Spleen (tissue), 7 donors: Measurements from ENCODE around the gene HTR3B.

Experiments used
- POLR2A ChIP-seq, 3 donors: fragments of 450-650 bp; IDR thresholded peaks; one replicate each; pipeline ENCODE4 v1.5.1; 2017; ENCODE audit warnings: antibody characterized with exemption in 3 of 3, mild to moderate bottlenecking in 1 of 3
- POLR2AphosphoS5 ChIP-seq, 3 donors: sonication (generic); formaldehyde crosslinking; IDR thresholded peaks; one replicate each; pipeline ENCODE4 v1.5.1; 2017; ENCODE audit warnings: antibody characterized with exemption in 3 of 3
- TF ChIP-seq, protein P1 (sequence below), 11 experiments: fragments of 200-600 bp in 7 of 11; fragments of 450-650 bp in 4 of 11; sonication (generic) in 4 of 11; IDR thresholded peaks in 8 of 11; conservative IDR thresholded peaks in 3 of 11; 1 replicate in 7 of 11; 2 replicates in 4 of 11; pipeline versions ENCODE4 v1.4.0 to v1.8.0; 2016 to 2021; ENCODE audit warnings: antibody characterized with exemption in 11 of 11, inconsistent platforms in 4 of 11, mild to moderate bottlenecking in 1 of 11
- donor health status: DM: no; HTN: no; CAD: no; lungs with moderate emphysema.
- donor health status: DM: no; HTN: no; CAD: no.
- donor health status: DM: no; HTN: no; CAD: no.

DNA sequence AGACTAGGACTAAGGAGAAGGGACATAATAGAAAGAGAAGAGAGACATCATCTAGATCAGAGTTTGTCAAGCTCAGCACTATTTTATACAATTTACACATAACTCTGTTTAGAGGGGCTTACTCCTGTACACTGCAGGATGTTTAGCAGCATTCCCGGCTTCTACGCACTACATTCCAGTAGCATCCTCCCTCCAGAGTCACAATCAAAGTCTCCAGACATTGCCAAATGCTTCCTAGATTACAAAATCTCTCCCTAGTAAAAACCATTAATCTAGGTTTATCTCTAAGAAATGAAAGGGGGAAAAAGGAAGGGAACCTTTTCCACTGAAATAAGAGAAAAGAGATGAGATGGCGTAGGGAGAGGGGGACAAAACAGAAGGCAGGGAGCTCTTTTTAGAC lies 33.3 kb upstream of the HTR3B start:
- TF ChIP-seq, protein P1, sequence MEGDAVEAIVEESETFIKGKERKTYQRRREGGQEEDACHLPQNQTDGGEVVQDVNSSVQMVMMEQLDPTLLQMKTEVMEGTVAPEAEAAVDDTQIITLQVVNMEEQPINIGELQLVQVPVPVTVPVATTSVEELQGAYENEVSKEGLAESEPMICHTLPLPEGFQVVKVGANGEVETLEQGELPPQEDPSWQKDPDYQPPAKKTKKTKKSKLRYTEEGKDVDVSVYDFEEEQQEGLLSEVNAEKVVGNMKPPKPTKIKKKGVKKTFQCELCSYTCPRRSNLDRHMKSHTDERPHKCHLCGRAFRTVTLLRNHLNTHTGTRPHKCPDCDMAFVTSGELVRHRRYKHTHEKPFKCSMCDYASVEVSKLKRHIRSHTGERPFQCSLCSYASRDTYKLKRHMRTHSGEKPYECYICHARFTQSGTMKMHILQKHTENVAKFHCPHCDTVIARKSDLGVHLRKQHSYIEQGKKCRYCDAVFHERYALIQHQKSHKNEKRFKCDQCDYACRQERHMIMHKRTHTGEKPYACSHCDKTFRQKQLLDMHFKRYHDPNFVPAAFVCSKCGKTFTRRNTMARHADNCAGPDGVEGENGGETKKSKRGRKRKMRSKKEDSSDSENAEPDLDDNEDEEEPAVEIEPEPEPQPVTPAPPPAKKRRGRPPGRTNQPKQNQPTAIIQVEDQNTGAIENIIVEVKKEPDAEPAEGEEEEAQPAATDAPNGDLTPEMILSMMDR (IDR thresholded peaks at IDR 0.05 in 8 of 11, conservative IDR thresholded peaks at IDR 0.05 in 3 of 11) = no peak
- TF ChIP-seq POLR2A (IDR thresholded peaks at IDR 0.05) (no peak), POLR2AphosphoS5 (IDR thresholded peaks at IDR 0.05) (no peak)
